Activated CD4-positive, alpha-beta T cell treated with anti-CD3 and anti-CD28 coated beads for 48 hours (primary cell): Measurements from ENCODE around the gene FTH1.
A peak's percentile ranks its signal among the peaks of the same experiment; 100 is the strongest.
"Not testable (repeated sequence)": the region's sequence is repeated elsewhere in the genome, so short reads cannot be mapped to it uniquely, and the experiment has no call there.

Source experiments
- DNase-seq: peaks from one replicate; pipeline ENCODE4 v3.0.0-alpha.2; 2020

FTH1 gene

GRCh38 chr11:61978703-61979661 lies 11.5 kb upstream of the FTH1 start:
- no peak for DNase-seq

GRCh38 chr11:61976813-61977475 lies 9.5 kb upstream of the FTH1 start:
- no peak for DNase-seq

GRCh38 chr11:61976420-61976800 lies 9.0 kb upstream of the FTH1 start:
- DNase-seq: no peak

- no peak for DNase-seq
Measured at GRCh38 chr11:61975638-61976419, 8.4 kb upstream of the FTH1 start.

- no peak for DNase-seq
Measured at GRCh38 chr11:61974766-61975631, 7.6 kb upstream of the FTH1 start.

GRCh38 chr11:61973476-61974162 lies 6.2 kb upstream of the FTH1 start:
- no peak for DNase-seq

- no peak for DNase-seq
Measured at GRCh38 chr11:61972672-61973475, 5.4 kb upstream of the FTH1 start.

GRCh38 chr11:61972112-61972671 lies 4.8 kb upstream of the FTH1 start:
- DNase-seq: no peak

GRCh38 chr11:61971248-61972111 lies 4.0 kb upstream of the FTH1 start:
- DNase-seq: peak; percentile 69

- DNase-seq: no peak
Measured at GRCh38 chr11:61969838-61970662, 2.6 kb upstream of the FTH1 start.

GRCh38 chr11:61969391-61969758 lies 1.9 kb upstream of the FTH1 start:
- DNase-seq: no peak

GRCh38 chr11:61968758-61969390 lies 1.4 kb upstream of the FTH1 start:
- no peak for DNase-seq

- DNase-seq: peak; percentile 61
Measured at GRCh38 chr11:61967924-61968757, 707 bp upstream of the FTH1 start.

GRCh38 chr11:61966734-61967115 lies 709 bp downstream of the FTH1 start:
- peak; percentile 47 for DNase-seq

- DNase-seq: not testable (repeated sequence)
Measured at GRCh38 chr11:61964666-61965271, 2.7 kb downstream of the FTH1 start.

- no peak for DNase-seq
Measured at GRCh38 chr11:61964058-61964665, 3.3 kb downstream of the FTH1 start.
